ENCODE data around the gene ZNF516.

DNA sequence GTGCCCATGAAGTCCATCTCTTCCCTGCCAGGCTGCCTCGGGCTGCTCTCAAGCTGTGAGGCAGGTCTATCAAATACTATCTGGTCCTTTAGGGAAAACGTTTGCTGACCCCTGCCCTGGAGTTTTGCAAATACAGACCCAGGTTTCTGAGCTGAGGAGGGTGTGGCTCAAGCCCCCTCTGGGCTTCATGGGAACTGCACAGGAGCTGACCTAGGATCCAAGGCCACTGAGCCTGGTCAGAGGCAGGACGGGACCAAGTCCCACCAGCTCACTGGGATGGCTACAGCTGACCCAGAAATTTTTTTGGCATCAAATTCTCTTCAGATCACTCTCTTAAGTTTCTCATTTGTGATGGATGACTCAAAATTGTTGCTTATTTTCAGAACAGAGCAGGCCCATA is 14.1 kb downstream of the ZNF516 start:
- no peak for TF ChIP-seq ZFP3 (CRISPR knock-in tag; IDR thresholded peaks at IDR 0.05)
- no peak for TF ChIP-seq ARNTL (CRISPR knock-in tag; IDR thresholded peaks at IDR 0.05; ENCODE audit: borderline replicate concordance, low read depth)
- no peak for TF ChIP-seq RARB (CRISPR knock-in tag; IDR thresholded peaks at IDR 0.05)
- TF ChIP-seq CREB5 (CRISPR knock-in tag; IDR thresholded peaks at IDR 0.05; ENCODE audit: low read depth), result no peak
- TF ChIP-seq CSRNP3 (CRISPR knock-in tag; IDR thresholded peaks at IDR 0.05), result no peak
- TF ChIP-seq TOX (CRISPR knock-in tag; IDR thresholded peaks at IDR 0.05; ENCODE audit: borderline replicate concordance), result no peak
- TF ChIP-seq ZNF70 (CRISPR knock-in tag; IDR thresholded peaks at IDR 0.05), result no peak
- TF ChIP-seq, protein P1, sequence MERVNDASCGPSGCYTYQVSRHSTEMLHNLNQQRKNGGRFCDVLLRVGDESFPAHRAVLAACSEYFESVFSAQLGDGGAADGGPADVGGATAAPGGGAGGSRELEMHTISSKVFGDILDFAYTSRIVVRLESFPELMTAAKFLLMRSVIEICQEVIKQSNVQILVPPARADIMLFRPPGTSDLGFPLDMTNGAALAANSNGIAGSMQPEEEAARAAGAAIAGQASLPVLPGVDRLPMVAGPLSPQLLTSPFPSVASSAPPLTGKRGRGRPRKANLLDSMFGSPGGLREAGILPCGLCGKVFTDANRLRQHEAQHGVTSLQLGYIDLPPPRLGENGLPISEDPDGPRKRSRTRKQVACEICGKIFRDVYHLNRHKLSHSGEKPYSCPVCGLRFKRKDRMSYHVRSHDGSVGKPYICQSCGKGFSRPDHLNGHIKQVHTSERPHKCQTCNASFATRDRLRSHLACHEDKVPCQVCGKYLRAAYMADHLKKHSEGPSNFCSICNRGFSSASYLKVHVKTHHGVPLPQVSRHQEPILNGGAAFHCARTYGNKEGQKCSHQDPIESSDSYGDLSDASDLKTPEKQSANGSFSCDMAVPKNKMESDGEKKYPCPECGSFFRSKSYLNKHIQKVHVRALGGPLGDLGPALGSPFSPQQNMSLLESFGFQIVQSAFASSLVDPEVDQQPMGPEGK (CRISPR knock-in tag; IDR thresholded peaks at IDR 0.05; ENCODE audit: borderline replicate concordance), result no peak
- TF ChIP-seq, protein P2, sequence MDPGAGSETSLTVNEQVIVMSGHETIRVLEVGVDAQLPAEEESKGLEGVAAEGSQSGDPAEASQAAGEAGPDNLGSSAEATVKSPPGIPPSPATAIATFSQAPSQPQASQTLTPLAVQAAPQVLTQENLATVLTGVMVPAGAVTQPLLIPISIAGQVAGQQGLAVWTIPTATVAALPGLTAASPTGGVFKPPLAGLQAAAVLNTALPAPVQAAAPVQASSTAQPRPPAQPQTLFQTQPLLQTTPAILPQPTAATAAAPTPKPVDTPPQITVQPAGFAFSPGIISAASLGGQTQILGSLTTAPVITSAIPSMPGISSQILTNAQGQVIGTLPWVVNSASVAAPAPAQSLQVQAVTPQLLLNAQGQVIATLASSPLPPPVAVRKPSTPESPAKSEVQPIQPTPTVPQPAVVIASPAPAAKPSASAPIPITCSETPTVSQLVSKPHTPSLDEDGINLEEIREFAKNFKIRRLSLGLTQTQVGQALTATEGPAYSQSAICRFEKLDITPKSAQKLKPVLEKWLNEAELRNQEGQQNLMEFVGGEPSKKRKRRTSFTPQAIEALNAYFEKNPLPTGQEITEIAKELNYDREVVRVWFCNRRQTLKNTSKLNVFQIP (CRISPR knock-in tag; IDR thresholded peaks at IDR 0.05; ENCODE audit: borderline replicate concordance, low read depth), result no peak
- no peak for TF ChIP-seq SNAI2 (CRISPR knock-in tag; IDR thresholded peaks at IDR 0.05)
- TF ChIP-seq ZFP30 (CRISPR knock-in tag; IDR thresholded peaks at IDR 0.05), result no peak
- no peak for TF ChIP-seq ZC3H10 (CRISPR knock-in tag; IDR thresholded peaks at IDR 0.05)
